T-helper 22 cell (primary cell): ENCODE measurements around the gene KRTAP20-4.

Source experiments
- DNase-seq: peaks from one replicate; pipeline ENCODE4 v3.0.0-alpha.2; 2020; ENCODE audit warnings: low read depth

The KRTAP20-4 gene

GRCh38 chr21:30620522-30620921 lies at the start of gene KRTAP20-4:
Gene KRTAP20-4 (plus strand): TSS chr21:30620627.
- DNase-seq = no peak

- no peak for DNase-seq
Observed at GRCh38 chr21:30577766-30578165, 42.7 kb upstream of the KRTAP20-4 start.

GRCh38 chr21:30579346-30579745 lies 41.1 kb upstream of the KRTAP20-4 start:
- DNase-seq = no peak

GRCh38 chr21:30580132-30580531 lies 40.3 kb upstream of the KRTAP20-4 start:
- DNase-seq = no peak

GRCh38 chr21:30582870-30583269 lies 37.6 kb upstream of the KRTAP20-4 start:
- DNase-seq = no peak

- DNase-seq = no peak
Observed at GRCh38 chr21:30590297-30590696, 30.1 kb upstream of the KRTAP20-4 start, which contains the start of gene KRTAP22-2. Gene KRTAP22-2 (minus strand): TSS chr21:30590397.

GRCh38 chr21:30592140-30592539 lies 28.3 kb upstream of the KRTAP20-4 start, which contains the start of gene KRTAP6-3:
Gene KRTAP6-3 (plus strand): TSS chr21:30592440. CDS start chr21:30592446, 6 bp downstream.
- DNase-seq = no peak

GRCh38 chr21:30598802-30599201 lies 21.6 kb upstream of the KRTAP20-4 start, which contains the start of gene KRTAP6-2:
Gene KRTAP6-2 (minus strand): TSS chr21:30598902. CDS start chr21:30598874, 28 bp downstream.
- DNase-seq = no peak

- no peak for DNase-seq
Observed at GRCh38 chr21:30600787-30601186, 19.6 kb upstream of the KRTAP20-4 start, which contains the start of gene KRTAP22-1. Gene KRTAP22-1 (plus strand): TSS chr21:30601087.

GRCh38 chr21:30605968-30606367 lies 14.5 kb upstream of the KRTAP20-4 start:
- no peak for DNase-seq

- DNase-seq = no peak
Observed at GRCh38 chr21:30612132-30612531, 8.3 kb upstream of the KRTAP20-4 start.

GRCh38 chr21:30613836-30614235 lies 6.6 kb upstream of the KRTAP20-4 start, which contains the start of gene KRTAP6-1:
Gene KRTAP6-1 (minus strand): TSS chr21:30613930. CDS start chr21:30613904, 26 bp downstream.
- no peak for DNase-seq

- DNase-seq = no peak
Observed at GRCh38 chr21:30615199-30615598, 5.2 kb upstream of the KRTAP20-4 start.

- DNase-seq = no peak
Observed at GRCh38 chr21:30616125-30616524, 4.3 kb upstream of the KRTAP20-4 start, which contains the start of gene KRTAP20-1. Gene KRTAP20-1 (plus strand): TSS chr21:30616425. CDS start chr21:30616455, 30 bp downstream.

- DNase-seq = no peak
Observed at GRCh38 chr21:30620080-30620479, 347 bp upstream of the KRTAP20-4 start.

- no peak for DNase-seq
Observed at GRCh38 chr21:30623362-30623761, 2.9 kb downstream of the KRTAP20-4 start.

- DNase-seq = no peak
Observed at GRCh38 chr21:30625449-30626165, 5.2 kb downstream of the KRTAP20-4 start.

- no peak for DNase-seq
Observed at GRCh38 chr21:30628109-30628508, 7.7 kb downstream of the KRTAP20-4 start.

- DNase-seq = no peak
Observed at GRCh38 chr21:30629200-30629599, 8.8 kb downstream of the KRTAP20-4 start.

- DNase-seq = no peak
Observed at GRCh38 chr21:30634906-30635305, 14.5 kb downstream of the KRTAP20-4 start, which contains the start of gene KRTAP20-2. Gene KRTAP20-2 (plus strand): TSS chr21:30635206. CDS start chr21:30635264, 58 bp downstream.

GRCh38 chr21:30638686-30639085 lies 18.3 kb downstream of the KRTAP20-4 start:
- no peak for DNase-seq

- DNase-seq = no peak
Observed at GRCh38 chr21:30642564-30642963, 22.1 kb downstream of the KRTAP20-4 start, which contains the start of gene KRTAP20-3. Gene KRTAP20-3 (plus strand): TSS chr21:30642864.

- DNase-seq = no peak
Observed at GRCh38 chr21:30646904-30647414, 26.5 kb downstream of the KRTAP20-4 start.
